Body of pancreas (tissue), 4 donors: Measurements from ENCODE around the gene IKZF2. TPM values are rescaled to one million over a fixed set of nuclear protein-coding genes. Genes with fewer than 3 reads are reported as not detected.
"Not testable (repeated sequence)": the region's sequence is repeated elsewhere in the genome, so short reads cannot be mapped to it uniquely, and the experiment has no call there.

Source experiments
- ATAC-seq: fragments of 150-250 bp; one replicate; pipeline ENCODE4 v1.9.1; 2016
- DNase-seq, 4 donors: peaks; one replicate each; pipeline ENCODE4 v3.0.0-alpha.2; 2019
- H3K27ac ChIP-seq, 4 donors: fragments of 200-600 bp; sonication (generic); 1 replicate in 3 of 4; 2 replicates in 1 of 4; pipeline versions ENCODE4 v1.5.1 to v1.6.1; 2016 to 2019; ENCODE audit warnings: mild to moderate bottlenecking in 1 of 4, mixed read lengths in 1 of 4, moderate library complexity in 1 of 4
- H3K27me3 ChIP-seq, 2 donors: fragments of 200-600 bp; sonication (generic); one replicate each; pipeline ENCODE4 v1.6.0; 2016; ENCODE audit warnings: mild to moderate bottlenecking in 1 of 2
- H3K36me3 ChIP-seq, 2 donors: fragments of 200-600 bp; sonication (generic); replicated peaks in 1 of 2; 2 replicates each; pipeline ENCODE4 v1.5.1; 2016; ENCODE audit warnings: low read depth in 2 of 2; ENCODE audit not compliant: insufficient read depth in 1 of 2
- H3K4me1 ChIP-seq: fragments of 200-600 bp; sonication (generic); one replicate; pipeline ENCODE4 v1.6.0; 2016
- H3K4me3 ChIP-seq, 2 donors: fragments of 200-600 bp; sonication (generic); 1 replicate in 1 of 2; 2 replicates in 1 of 2; pipeline ENCODE4 v1.5.1; 2016 to 2019
- H3K9me3 ChIP-seq, 3 donors: fragments of 200-600 bp; sonication (generic); 1 replicate in 2 of 3; 2 replicates in 1 of 3; pipeline ENCODE4 v1.5.1; 2016
- CTCF ChIP-seq, 7 experiments: fragments of 450-650 bp in 4 of 7; fragments of 200-600 bp in 3 of 7; sonication (generic) in 3 of 7; IDR thresholded peaks; one replicate each; pipeline ENCODE4 v1.5.1; 2016 to 2019; ENCODE audit warnings: antibody characterized with exemption in 7 of 7
- POLR2A ChIP-seq, 3 donors: fragments of 450-650 bp; IDR thresholded peaks; one replicate each; pipeline ENCODE4 v1.6.1; 2016; ENCODE audit warnings: antibody characterized with exemption in 3 of 3, mild to moderate bottlenecking in 2 of 3
- WGBS, 2 donors: methylation state at CpG; one replicate each; pipeline ENCODE4 v1.1.5; 2017; 5-methylcytosine and 5-hydroxymethylcytosine counted together
- intact Hi-C: fragments of 100-400 bp; cut with DNase I; formaldehyde crosslinking; loops from one replicate; pipeline ENCODE4 v1.15.1; 2023
- total RNA-seq, 2 donors: library from RNA; depleted of rRNA; stranded (reverse); fragments of >200 nt; gene quantifications; one replicate each; pipeline ENCODE4 v1.1.0, GENCODE V29; 2016

IKZF2 gene
- total RNA-seq, 2 donors from 2014 or later: 1.3 to 3.9 TPM

- no peak overlapping the region for H3K27ac ChIP-seq
- no peak for DNase-seq
- no peak overlapping the region for H3K4me3 ChIP-seq
- intact Hi-C loops: no loop called here
- ATAC-seq: no peak
- no peaks in the 10 kb centered on the region for H3K27me3 ChIP-seq
- no peaks in the 10 kb centered on the region for H3K4me1 ChIP-seq
- 80 to 82% methylated on average over 5 of the region's 5 CpGs for WGBS, 2 donors
- H3K9me3 ChIP-seq: no peaks in the 10 kb centered on the region
- no peaks in the 10 kb centered on the region for H3K36me3 ChIP-seq
- TF ChIP-seq POLR2A (IDR thresholded peaks at IDR 0.05): no peak
- no peak for TF ChIP-seq CTCF (IDR thresholded peaks at IDR 0.05)
Measured at GRCh38 chr2:213021971-213022899, 129.2 kb downstream of the IKZF2 start.

- H3K27ac ChIP-seq, H3K9me3 ChIP-seq, H3K4me1 ChIP-seq, intact Hi-C loops, H3K4me3 ChIP-seq, H3K36me3 ChIP-seq, DNase-seq, ATAC-seq, H3K27me3 ChIP-seq: not testable (repeated sequence)
- WGBS, 2 donors: 90 to 98% methylated on average over 6 of the region's 6 CpGs
Measured at GRCh38 chr2:213020913-213021312, 130.5 kb downstream of the IKZF2 start.

GRCh38 chr2:213020268-213020667, 131.1 kb downstream of the IKZF2 start:
- H3K9me3 ChIP-seq: no peaks in the 10 kb centered on the region
- no peaks in the 10 kb centered on the region for H3K27me3 ChIP-seq
- ATAC-seq (no peak), DNase-seq (no peak)
- intact Hi-C loops: no loop called here
- H3K36me3 ChIP-seq: no peaks in the 10 kb centered on the region
- 90 to 93% methylated on average over 3 of the region's 3 CpGs for WGBS, 2 donors
- TF ChIP-seq CTCF (IDR thresholded peaks at IDR 0.05) (no peak), POLR2A (IDR thresholded peaks at IDR 0.05) (no peak)
- no peak overlapping the region for H3K27ac ChIP-seq
- no peak overlapping the region for H3K4me3 ChIP-seq
- H3K4me1 ChIP-seq: no peaks in the 10 kb centered on the region

GRCh38 chr2:213019368-213019767, 132.0 kb downstream of the IKZF2 start:
- intact Hi-C loops: no loop called here

More at GRCh38 chr2:213019368-213019767, 132.0 kb downstream of the IKZF2 start:
- Histone ChIP-seq H3K27me3 (no peaks in the 10 kb centered on the region), H3K4me1 (no peaks in the 10 kb centered on the region), H3K27ac (no peak overlapping the region), H3K9me3 (no peaks in the 10 kb centered on the region), H3K36me3 (no peaks in the 10 kb centered on the region), H3K4me3 (no peak overlapping the region)
- WGBS, 2 donors: 76 to 77% methylated on average over 2 of the region's 2 CpGs
- TF ChIP-seq POLR2A (IDR thresholded peaks at IDR 0.05): no peak
- no peak for TF ChIP-seq CTCF (IDR thresholded peaks at IDR 0.05)
- DNase-seq (no peak), ATAC-seq (no peak)
